ENCODE data around the gene AP1AR.

DNA sequence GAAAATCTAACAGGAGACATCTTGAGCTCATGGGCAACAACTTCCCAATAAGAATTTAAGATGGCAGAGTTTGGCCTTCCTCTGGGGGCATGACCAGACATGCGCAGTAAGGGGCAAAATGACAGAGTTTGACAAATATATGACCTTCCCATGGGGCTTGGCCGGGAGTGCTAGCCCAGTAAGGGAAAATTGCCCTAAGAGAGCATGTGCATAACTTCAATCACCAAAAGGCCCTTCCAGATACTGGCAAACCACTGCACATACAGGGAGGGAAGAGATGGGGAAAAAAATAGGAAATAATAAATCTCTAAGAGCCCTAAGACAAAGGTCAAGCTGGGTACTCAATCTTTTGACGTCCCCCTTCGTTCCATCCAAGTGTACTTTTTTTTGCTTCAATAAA lies 40.7 kb downstream of the AP1AR start:
- TF ChIP-seq, protein P1, sequence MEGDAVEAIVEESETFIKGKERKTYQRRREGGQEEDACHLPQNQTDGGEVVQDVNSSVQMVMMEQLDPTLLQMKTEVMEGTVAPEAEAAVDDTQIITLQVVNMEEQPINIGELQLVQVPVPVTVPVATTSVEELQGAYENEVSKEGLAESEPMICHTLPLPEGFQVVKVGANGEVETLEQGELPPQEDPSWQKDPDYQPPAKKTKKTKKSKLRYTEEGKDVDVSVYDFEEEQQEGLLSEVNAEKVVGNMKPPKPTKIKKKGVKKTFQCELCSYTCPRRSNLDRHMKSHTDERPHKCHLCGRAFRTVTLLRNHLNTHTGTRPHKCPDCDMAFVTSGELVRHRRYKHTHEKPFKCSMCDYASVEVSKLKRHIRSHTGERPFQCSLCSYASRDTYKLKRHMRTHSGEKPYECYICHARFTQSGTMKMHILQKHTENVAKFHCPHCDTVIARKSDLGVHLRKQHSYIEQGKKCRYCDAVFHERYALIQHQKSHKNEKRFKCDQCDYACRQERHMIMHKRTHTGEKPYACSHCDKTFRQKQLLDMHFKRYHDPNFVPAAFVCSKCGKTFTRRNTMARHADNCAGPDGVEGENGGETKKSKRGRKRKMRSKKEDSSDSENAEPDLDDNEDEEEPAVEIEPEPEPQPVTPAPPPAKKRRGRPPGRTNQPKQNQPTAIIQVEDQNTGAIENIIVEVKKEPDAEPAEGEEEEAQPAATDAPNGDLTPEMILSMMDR (IDR thresholded peaks at IDR 0.05), result no peak
- TF ChIP-seq POLR2A (IDR thresholded peaks at IDR 0.05), result no peak
